K562 (cell line): ENCODE data around the gene KIR3DL1.
"Not testable (repeated sequence)": the region's sequence is repeated elsewhere in the genome, so short reads cannot be mapped to it uniquely, and the experiment has no call there.

Source experiments
- JUND ChIP-seq, 2 experiments: IDR thresholded peaks; 2 replicates in 1 of 2; 3 replicates in 1 of 2; pipeline ENCODE4 v1.6.1; 2011; ENCODE audit warnings: borderline replicate concordance in 2 of 2, low read depth in 2 of 2, low read length in 2 of 2, improper control_type of control experiment in 1 of 2, missing biosample characterization in 1 of 2, missing genetic modification characterization in 1 of 2, missing genetic modification reagents in 1 of 2
- L3MBTL2 ChIP-seq: fragments of 450-650 bp; IDR thresholded peaks from 2 replicates; pipeline ENCODE4 v1.6.1; 2016; ENCODE audit warnings: mild to moderate bottlenecking, moderate library complexity
- NKRF ChIP-seq: fragments of 450-650 bp; IDR thresholded peaks from 2 replicates; pipeline ENCODE4 v1.6.1; 2016; ENCODE audit warnings: borderline replicate concordance
- PPARD ChIP-seq: fragments of 250-450 bp; sonication (Bioruptor Pico); IDR thresholded peaks from 2 replicates; pipeline ENCODE4 v1.8.0; 2022; ENCODE audit warnings: inconsistent platforms, mild to moderate bottlenecking, moderate library complexity
- RAD21 ChIP-seq, 2 experiments: fragments of 250-450 bp in 1 of 2; fragments of 450-650 bp in 1 of 2; sonication (Bioruptor Pico) in 1 of 2; formaldehyde crosslinking in 1 of 2; IDR thresholded peaks in 1 of 2; conservative IDR thresholded peaks in 1 of 2; 2 replicates each; pipeline versions ENCODE4 v1.4.0 to v1.8.0; 2020 to 2022; ENCODE audit warnings: mild to moderate bottlenecking in 2 of 2, moderate library complexity in 1 of 2
- ZBTB34 ChIP-seq: fragments of 250-450 bp; sonication (Bioruptor Pico); IDR thresholded peaks from 2 replicates; pipeline ENCODE4 v1.8.0; 2021; ENCODE audit warnings: mild to moderate bottlenecking, moderate library complexity
- ZNF431 ChIP-seq: sonication (generic); formaldehyde crosslinking; IDR thresholded peaks from 2 replicates; pipeline ENCODE4 v1.8.0; 2022; ENCODE audit warnings: mild to moderate bottlenecking, missing genetic modification reagents

GRCh38 chr19:54788154-54788553 is 28.1 kb upstream of the KIR3DL1 start:
- TF ChIP-seq JUND (IDR thresholded peaks at IDR 0.05; ENCODE audit: borderline replicate concordance, low read depth, low read length); JUND (tag; IDR thresholded peaks at IDR 0.05; ENCODE audit: borderline replicate concordance, low read depth, low read length); NKRF; L3MBTL2; PPARD; ZNF431 (CRISPR knock-in tag); ZBTB34 (CRISPR knock-in tag); RAD21 (CRISPR knock-in tag; conservative IDR thresholded peaks at IDR 0.05 in 1 of 2, IDR thresholded peaks at IDR 0.05 in 1 of 2): not testable (repeated sequence)
